ENCODE data around the gene ARVCF.

Gene ARVCF

DNA sequence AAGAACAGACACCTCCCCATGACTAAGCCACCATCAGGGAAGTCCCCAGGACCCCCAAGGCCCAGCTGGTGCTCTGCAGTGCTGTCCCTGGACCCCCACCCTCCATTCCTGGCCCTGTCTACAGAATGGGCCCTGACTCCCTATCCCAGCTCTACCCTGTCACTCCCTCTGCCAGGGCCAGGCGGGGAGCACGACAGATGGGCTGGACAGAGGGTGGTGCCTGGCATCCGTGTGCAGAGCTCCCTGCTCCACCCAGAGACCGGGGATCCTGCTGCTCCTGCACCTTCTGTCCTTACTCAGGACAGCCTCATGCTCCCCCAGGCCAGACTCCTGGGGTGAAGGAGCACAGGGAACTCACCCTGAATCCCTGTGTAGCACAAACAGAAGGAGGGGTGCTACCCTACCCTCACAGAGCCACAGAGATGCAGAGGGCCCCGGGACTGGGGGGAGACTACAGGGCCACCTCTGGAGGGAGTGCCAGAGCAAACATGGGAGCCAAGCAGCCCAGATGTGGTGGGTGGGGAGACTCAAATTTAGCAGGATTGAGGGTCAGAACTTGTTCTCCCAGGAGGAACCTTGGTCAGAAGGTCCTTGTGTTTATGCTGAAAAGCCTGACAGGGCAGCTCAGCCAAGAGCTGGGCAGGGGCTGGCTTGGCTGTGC, 2.0 kb downstream of the ARVCF start:
- DNase-seq: no peak

DNA sequence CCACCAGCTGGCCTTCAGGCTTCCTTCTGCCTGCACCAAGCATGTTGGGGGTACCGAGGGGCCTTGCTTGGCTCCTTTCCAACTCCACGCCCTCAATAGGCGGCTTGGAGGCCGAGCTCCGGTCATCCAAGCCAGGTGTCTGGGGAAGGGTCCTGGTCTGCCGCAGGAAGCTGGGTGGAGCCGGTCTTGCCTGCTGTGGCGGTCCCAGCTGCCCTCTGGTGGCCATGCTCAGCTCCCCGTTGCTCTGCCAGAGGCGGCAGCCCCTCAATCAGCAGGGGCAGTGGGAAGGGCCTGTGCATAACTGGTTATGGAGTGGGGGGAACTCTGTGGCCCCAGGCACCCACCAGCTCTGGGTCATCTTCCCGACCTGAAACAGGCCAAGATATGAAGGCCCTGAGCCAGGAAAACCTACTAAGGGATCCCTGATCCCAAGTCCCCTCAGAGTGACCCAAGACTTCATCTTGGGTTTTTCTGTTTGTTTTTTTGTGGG, 3.2 kb downstream of the ARVCF start:
- peak; percentile 88 for DNase-seq

DNA sequence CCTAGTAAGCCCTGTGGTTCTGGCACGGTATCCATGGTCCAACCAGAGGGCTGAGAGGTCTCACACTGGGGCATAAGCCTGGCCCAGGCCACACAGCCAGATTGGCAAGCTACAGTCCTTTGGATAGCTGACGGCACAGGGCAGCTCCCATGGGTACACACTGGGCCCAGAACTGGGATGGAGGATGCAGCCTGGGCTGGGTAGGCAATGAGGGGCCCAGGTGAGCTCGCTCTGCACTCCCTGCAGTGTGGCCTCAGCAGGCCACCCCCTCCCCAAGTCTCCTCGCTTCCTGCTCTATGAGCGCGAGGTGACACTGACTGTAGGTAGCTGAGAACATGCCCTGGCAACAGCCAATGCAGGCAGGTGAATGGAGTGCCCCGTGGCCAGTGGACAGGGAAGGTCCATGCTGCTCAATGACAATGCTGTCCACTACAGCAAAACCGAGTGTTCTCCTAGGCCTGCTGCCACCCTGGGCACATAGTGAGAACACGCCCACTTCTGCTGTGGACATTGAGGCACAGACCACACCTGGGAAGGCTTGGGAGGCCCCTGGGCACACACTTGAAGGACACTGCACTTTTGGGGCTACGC, 3.8 kb downstream of the ARVCF start:
- no peak for DNase-seq

DNA sequence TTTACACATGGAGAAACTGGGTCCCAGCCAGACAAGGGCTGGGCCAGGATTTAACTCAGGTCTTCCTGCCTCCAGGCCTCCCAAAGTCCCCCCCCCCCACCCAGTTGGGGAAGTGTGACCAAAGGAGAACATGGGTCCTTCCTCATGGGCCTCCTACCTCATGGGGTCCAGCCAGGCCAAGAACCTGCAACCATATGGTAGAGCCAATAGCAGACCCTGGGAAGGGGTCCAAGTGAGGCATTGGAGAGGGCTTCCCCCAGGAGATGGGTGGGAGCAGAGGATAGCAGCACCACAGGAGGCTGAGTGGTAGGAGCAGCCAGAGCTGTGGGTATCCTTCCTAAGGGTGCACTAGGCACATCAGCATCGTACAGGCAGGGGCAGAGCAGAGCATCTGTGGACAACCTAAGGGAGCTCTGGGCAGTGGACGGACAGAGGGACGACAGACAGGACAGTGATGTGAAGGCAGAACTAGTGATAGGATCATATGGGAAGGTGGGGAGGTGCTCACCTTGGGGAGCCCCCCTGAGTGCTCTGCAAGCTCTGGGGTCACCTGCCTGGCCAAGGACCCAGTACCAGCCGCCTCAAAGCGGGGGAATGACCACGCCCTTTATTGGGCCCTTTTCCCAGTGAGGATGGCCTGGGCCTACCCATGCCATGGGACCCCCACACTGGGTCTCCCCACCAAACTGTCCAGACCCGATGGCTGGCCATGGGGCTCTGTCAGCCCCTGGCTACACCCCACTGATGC, 4.5 kb downstream of the ARVCF start:
- no peak for DNase-seq

DNA sequence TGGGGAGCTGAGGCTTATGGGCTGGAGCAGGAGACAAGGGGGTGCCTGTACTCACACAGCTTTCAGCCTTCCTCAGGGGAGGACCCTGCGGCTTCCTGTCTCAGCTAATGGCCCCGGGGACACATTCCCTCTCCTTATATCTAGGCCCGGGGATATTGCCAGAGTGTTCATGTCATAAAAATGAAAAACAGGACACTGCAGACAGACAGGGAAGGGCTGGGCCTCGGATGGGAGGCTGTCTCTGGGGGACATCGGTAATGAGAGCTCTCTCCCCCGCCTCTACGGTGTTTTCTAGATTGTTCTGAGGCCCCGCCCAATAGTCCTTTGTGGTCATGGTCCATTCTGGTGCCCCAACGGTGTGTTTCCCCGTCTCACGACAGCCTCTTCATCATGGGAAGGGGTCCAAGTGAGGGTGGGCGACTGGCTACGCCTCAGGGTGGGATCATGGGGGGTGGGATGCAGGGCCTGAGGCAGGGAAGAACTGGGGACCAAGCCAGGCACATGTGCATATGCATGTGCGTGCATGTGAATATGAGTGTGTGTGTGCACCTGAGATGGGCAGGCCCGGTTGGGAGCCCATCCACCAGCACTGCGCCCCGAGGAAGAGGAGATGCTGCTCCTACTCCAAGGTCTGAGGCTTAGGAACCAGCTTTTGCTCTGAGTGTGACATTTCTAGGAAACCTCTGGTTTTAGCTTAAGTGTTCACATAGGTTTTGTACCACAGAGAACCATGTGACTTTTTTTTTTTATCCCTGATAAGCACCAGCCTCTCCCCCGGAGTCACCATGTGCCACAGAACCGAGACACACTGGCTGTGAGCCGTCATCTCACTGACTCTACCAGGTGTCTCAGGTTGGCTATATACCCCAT, 5.3 kb downstream of the ARVCF start:
- DNase-seq: no peak

DNA sequence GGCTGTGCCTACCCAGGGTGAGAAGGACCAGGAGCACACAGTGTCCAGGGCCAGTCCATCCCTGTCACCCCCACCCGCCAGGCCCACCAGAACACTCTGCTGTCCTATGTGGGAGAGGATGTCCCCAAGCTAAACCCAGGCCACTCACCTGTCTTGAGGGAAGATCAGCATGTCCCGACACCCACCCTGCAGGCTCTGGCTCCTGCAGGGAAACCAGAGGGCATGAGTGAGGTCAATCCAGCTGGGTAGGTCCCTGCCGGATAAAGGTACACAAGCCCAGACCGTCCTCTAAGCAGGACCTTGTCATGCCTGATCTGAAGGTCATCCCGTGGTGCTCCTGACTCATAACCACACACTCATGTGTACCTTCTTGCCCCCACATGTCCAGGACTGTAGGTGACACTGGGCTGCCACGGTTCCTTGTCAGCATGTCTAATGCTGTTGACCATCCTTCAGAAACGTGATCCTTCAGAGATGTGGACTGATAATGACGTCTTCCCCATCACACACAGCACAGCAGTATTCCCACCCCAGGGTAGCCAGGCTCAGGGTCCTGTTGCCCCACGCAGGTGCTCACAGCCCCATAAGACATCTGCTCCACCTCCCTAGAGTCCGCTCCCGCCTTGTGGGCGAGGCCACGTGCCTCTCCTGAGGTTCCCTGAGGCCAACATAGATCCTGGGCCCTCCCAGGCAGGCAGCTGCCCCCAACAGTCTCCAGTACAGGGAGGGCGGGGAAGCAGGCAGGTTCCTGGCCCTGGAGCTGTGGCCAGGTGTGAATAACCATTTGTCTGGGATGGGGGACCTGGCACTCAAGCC, 6.1 kb downstream of the ARVCF start:
- DNase-seq: no peak

DNA sequence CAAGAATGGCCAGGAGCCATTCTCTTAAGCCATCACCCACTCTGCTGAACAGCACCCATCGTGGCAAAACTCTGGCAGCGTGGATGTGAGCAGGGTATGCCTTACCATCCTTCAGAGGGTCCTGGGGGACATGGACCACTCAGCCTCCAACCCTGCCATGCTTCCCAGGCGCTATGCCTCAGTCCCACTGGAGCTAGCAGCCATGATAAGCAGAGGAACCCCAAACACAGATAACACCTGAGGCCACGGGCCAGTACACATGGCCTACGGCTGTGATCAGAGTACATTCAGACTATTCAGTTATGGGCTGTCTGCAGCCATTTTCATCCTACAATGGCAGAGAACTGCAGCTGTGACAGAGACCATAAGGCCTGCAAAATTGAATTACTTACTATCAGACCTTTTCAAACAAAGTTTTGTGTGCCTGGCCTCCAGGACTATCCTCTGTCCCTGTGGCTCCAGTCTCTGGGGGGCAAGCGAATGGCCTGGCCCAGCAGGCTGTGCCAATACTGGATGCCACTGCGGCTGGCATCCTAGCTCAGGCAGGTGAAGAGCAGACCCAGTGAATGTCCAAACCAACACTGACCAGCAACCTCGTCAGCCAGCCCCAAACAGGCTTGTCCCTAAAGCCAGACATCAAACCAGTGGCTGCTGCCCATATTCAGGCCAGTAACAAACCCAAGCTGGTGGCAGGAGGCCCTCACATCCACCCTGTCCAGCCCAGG, 6.9 kb downstream of the ARVCF start:
- no peak for DNase-seq

DNA sequence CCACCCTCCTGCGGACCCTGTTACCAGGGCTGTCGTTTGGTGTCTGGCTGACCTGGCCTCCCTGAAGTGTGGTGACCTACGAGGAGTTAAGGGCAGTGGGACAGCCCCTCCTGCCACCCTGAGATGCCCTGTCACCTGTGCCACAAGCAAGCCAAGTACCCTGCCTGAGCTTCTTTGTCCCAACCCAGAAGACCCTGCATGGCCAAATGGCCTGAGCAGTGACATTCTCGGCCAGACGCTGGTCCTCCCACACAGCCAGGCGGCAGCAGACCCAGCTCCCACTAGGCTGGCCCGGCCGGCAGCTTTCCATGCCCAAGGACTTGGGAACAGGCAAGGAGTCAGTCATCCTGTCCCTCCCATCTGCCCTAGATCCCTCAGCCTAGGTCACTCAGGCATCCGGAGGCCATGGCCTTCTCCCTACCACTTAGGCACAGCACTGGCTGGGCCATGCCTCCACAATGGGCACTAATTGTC, 7.6 kb downstream of the ARVCF start:
- DNase-seq: no peak

DNA sequence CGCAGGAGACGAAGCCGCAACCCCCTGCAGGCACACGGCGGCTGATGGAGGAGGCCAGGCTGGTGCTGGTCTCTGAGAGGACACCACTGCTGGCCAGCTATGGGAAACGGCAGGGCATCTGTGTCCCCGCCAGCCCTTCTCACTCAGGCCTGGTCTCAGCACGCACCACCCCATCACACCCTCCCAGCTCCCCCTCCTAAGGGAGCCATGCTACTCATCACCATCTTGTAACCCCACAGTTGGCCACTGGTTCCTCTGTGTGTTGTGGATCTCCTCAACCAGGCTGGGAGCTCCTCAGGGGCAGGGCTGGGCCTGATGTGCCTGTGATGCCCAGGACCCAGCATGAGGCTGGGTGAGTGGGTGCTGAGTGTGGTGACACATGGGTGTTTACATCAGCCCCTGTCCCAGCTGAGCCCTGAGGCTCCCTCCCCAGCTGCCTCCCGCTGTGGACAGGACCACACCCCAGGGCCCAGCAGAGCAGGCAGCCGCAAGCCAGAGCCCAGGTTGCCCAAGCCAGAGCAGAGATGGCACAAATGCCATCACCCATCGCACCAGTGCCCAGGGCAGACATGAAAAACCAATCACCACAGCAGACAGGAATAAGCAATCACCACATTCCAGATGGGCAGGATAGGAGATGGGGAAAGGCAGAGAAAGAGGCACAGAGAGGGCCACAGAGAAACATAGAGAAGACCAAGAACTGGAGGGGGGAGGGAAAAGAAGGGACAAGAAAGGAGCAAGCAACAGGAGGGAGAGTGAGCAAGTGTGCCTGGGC, 8.2 kb downstream of the ARVCF start:
- no peak for DNase-seq

DNA sequence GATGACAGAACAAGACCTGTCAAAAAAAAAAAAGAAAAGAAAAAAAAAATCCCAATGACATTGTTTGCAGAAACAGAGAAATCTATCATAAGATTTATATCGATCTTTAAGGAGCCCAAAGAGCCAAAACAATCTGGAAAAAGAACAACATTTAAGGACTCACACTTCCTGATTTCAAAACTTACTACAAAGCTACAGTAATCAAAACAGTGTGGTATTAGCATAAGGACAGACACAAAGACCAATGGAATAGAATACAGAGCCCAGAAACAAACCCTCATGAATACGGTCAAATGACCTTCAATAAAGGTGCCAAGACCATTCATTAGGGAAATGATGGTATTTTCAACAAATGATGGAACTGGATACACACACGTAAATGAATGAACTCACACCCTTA, 12.2 kb downstream of the ARVCF start:
- no peak for DNase-seq

DNA sequence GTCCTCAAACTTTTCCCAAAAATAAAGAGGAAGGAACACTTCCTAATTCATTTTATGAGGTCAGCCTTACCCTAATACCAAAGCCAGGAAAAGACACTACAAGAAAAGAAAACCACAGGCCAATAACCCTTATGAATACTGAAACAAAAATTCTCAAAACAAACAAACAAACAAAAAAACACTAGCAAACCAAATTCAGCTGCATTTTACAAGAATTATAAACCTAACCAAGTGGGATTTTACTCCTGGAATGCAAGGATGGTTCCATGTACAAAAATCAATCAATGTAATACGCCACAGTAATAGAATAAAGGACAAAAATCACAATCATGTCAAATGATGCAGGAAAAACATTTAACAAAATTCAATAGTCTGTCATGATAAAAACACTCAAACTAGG, 13.3 kb downstream of the ARVCF start:
- no peak for DNase-seq

DNA sequence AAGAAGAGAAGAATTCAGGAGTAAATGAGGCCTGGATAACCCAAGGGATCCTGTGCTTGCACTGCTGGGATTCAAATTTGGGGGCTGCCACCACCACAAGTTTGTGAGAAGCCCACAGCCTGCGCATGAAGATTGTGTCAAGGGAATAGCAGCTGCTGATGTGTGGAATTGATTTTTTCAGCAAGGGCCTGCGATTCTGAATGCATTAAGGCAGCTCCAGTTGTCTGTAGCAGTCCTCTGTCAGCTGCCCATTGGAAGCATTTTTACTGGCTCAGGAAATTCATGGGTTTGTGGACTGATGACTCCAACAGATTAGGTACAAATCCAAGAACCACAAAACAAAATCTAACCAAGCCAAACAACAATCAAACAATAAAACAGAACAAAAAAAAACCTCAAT, 14.0 kb downstream of the ARVCF start:
- DNase-seq: no peak

DNA sequence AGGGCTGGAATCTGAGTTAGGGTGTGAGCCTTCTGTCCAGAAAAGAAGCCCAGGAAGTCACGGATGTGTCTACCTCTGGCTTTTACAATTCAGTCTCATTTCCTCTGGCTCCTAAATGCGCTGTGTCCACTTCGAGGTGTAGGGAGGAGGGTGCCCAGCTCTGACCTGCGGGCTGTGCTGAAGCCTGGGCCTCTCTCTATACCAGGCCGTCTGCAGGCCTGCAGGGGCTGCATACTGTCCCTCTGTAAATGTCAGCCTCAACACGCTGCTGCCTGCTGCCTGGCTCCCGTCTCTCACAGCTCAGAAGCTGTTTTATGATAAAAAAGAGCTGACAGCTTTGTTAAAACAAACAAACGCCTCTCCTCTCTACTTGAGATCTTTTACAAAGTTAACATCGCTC, 14.5 kb downstream of the ARVCF start:
- DNase-seq: no peak

DNA sequence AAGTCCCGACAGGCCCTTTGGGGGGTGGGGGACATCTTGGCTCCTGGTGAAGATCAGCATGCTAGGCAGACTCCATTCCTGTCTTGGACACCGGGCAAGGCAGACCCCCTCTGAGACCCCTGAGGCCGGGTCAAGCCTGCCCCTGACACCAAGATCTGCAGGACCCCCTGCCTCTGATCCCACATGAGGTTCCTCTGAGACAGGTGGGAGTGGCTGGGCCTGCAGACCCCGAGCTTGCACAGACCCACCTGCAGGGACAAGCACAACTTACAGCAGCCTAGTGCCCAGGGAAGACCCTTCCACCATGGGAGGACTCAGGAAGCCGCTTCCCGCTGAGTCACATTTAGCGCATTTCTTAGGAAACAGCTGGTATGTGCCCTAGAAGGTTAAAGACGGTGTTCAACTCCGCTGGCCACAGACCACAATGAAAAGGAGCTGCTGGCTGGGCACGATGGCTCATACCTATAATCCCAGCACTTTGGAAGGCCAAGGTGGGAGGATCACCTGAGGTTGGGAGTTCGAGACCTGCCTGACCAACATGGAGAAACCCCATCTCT, 15.5 kb downstream of the ARVCF start:
- DNase-seq: no peak

DNA sequence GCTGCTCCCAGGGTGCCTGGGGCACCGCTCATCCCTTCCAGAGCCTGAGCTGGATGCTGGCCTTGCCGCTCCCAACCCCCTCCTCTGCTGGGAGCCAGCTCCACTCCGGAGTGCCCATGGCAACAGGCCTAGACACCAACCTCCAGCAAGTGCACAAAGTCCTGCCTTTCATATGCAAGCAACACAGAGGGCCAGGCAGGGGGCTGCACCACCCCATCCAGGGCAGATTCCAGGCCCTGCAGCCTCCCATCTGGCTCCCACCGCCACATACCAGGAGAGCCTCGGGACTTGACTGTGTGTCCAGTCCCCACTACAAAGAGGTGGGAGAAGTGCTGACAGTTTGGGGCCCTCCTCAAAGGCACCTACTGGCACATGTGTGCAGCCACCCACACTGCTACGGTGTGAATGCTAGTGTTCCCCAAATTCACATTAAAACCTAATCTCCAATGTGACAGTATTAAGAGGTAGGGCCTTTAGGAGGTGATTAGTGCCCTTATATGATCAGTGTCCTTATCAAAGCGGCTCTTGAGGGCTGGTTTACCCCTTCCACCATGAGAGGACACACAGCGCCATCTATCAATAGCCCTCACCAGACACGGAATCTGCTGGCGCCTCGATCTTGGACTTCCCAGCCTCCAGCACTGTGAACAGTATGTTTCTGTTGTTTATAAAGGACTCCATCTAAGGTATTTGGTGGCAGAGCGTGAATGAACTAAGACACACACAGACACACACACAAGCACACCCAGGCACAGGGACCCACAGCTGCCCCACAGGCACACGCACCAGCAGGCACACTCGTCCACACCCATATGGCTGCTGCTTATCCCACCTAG, 16.2 kb downstream of the ARVCF start:
- peak; percentile 83 for DNase-seq

DNA sequence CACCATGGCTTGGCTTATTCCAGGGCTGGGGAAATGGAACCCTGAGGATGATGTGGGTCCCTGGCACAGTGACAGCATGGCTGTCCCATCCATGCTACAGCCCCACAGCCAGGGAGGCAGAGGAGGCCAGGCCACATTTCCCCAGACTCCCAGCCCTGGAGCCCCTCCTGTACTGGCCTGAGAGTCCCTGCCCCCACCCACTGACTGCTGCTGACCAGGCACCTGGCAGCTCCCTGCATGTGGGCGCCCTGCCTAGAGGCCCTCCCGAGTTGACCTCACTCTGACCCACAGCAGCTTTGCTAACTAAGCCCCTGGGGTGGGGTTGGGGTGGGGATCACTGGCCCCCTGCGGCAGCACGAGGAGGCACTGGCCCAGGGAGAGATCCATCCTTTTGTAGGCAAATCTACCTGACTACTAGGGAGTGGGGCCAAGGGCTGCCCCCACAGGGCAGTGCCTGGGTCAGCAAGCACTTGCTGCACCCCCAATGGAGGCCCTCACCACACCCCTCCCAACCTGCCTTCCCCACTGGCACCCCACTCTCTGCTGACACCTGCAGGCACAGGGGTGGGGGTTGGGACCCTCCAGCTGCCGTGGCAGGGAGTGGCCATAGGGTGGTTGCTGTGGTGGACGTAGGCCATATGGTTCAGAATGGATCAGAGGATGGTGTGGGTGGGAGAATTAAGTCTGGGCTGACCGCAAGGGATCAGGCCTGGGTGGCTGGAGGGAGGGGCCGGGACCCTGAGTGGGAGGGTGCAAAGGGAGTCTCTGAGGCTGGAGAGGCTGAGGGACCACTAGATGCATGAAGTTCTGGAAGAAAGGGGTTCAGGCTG, 17.4 kb downstream of the ARVCF start:
- peak; percentile 49 for DNase-seq

DNA sequence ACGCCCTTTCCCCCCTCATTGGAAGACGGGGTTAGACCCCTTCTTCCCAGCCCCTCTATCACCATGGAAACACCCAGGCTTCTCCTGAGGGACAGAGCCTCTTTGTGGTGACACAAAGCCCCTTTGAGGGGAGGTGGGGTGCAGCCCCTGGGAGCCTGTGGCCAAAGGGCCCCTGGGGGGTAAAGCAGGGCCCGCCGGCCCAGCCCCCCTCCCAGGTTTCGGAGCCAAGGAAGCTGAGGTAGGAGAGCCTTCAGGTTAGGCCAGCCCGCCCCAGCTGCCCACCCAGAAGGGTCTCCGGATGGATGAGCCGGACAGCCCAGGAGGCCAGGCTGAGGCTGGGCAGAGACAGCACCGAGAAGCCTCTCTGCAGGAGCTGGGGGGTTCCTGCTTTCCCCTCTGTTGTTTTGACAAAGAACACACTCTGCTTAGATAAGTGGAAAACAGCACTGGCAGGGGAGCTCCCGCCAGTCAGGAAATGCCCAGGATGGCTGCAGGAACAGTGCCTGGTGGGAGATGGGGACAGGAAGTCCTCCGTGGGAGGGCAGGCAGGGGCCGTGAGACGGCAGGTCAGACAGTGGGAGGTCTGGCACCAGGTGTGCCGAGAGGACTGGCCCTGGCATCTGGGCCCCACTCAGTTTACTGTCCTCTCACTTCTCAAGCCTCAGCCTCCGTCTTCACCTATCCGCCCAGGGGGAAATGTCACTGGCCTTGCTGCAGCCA, 18.2 kb downstream of the ARVCF start:
- DNase-seq: peak; percentile 87

All from retina (tissue), 1 donor.